IMR-90 (cell line): ENCODE data around the gene CCDC88B. TPM values are rescaled to one million over a fixed set of nuclear protein-coding genes. Genes with fewer than 3 reads are reported as not detected.

Experiments used
- ATAC-seq: fragments of 200-7000 bp; cut with Tn5 transposase; 2 replicates; pipeline ENCODE4 v1.9.1; 2020; ENCODE audit warnings: low read depth, mild to moderate bottlenecking, moderate library complexity
- BruUV-seq: library from RNA; stranded (reverse); fragments of 400-500 nt; replicated peaks from 2 replicates; lab custom pipeline; 2021; lab: Mats Ljungman, UMichigan
- CTCF ChIA-PET: fragments of 300-600 bp; formaldehyde crosslinking; extraction: SDS; loops from one replicate; lab custom pipeline; 2021; ENCODE audit warnings: antibody characterized with exemption; lab: Yijun Ruan, JAX
- POLR2A ChIA-PET: fragments of 300-600 bp; sonication (Branson Sonifier 250); formaldehyde crosslinking; loops from one replicate; lab custom pipeline; 2022; ENCODE audit warnings: antibody characterized with exemption; ENCODE audit not compliant: unreplicated experiment; lab: Charles Lee
- DNase-seq: peaks from one replicate; pipeline ENCODE4 v3.0.0; 2013
- H2AFZ ChIP-seq: replicated peaks from 2 replicates; pipeline ENCODE3; 2013; ENCODE audit warnings: low read length, mild to moderate bottlenecking; ENCODE audit not compliant: poor library complexity
- H2AK5ac ChIP-seq: 2 replicates; pipeline ENCODE4 v1.6.1; 2013; ENCODE audit warnings: low read depth, low read length, inconsistent platforms
- H2AK9ac ChIP-seq: replicated peaks from 2 replicates; pipeline ENCODE3; 2013; ENCODE audit warnings: mild to moderate bottlenecking, low read depth, low read length, moderate library complexity; ENCODE audit not compliant: poor library complexity
- H2BK120ac ChIP-seq: 2 replicates; pipeline ENCODE4 v1.6.1; 2013; ENCODE audit warnings: low read depth, low read length, inconsistent platforms
- H2BK15ac ChIP-seq: 3 replicates; pipeline ENCODE4 v1.6.1; 2013; ENCODE audit warnings: low read depth, low read length, inconsistent platforms
- H2BK20ac ChIP-seq: 2 replicates; pipeline ENCODE4 v1.6.1; 2013; ENCODE audit warnings: low read depth, mild to moderate bottlenecking, inconsistent platforms, low read length, moderate library complexity
- H2BK5ac ChIP-seq: 2 replicates; pipeline ENCODE4 v1.6.1; 2013; ENCODE audit warnings: mild to moderate bottlenecking, low read depth, low read length, inconsistent platforms; ENCODE audit not compliant: poor library complexity, severe bottlenecking
- H3K14ac ChIP-seq: replicated peaks from 2 replicates; pipeline ENCODE4 v1.6.1; 2013; ENCODE audit warnings: low read depth, low read length, inconsistent platforms
- H3K18ac ChIP-seq: 2 replicates; pipeline ENCODE4 v1.6.1; 2013; ENCODE audit warnings: low read depth, low read length, control low read depth
- H3K23ac ChIP-seq: 2 replicates; pipeline ENCODE4 v1.6.1; 2013; ENCODE audit warnings: low read depth, low read length, inconsistent platforms
- H3K27ac ChIP-seq: 2 replicates; pipeline ENCODE4 v1.5.1; 2013; ENCODE audit warnings: mild to moderate bottlenecking, control low read depth, low read length; ENCODE audit not compliant: insufficient read depth
- H3K27me3 ChIP-seq: 2 replicates; pipeline ENCODE4 v1.6.1; 2013; ENCODE audit warnings: low read length; ENCODE audit not compliant: control insufficient read depth, insufficient read depth
- H3K36me3 ChIP-seq: 2 replicates; pipeline ENCODE4 v1.6.1; 2013; ENCODE audit warnings: low read length, mixed read lengths; ENCODE audit not compliant: control insufficient read depth, insufficient read depth
- H3K4ac ChIP-seq: 2 replicates; pipeline ENCODE4 v1.6.1; 2013; ENCODE audit warnings: low read depth, low read length, inconsistent platforms
- H3K4me1 ChIP-seq: 2 replicates; pipeline ENCODE4 v1.6.1; 2013; ENCODE audit warnings: low read length, mixed read lengths; ENCODE audit not compliant: control insufficient read depth, insufficient read depth
- H3K4me2 ChIP-seq: 2 replicates; pipeline ENCODE4 v1.6.1; 2013; ENCODE audit warnings: low read depth, mild to moderate bottlenecking, control low read depth, low read length, moderate library complexity
- H3K4me3 ChIP-seq: 2 replicates; pipeline ENCODE4 v1.5.1; 2013; ENCODE audit warnings: low read depth, mild to moderate bottlenecking, control low read depth, low read length, moderate library complexity; ENCODE audit not compliant: insufficient read depth
- H3K56ac ChIP-seq: 2 replicates; pipeline ENCODE4 v1.6.1; 2013; ENCODE audit warnings: low read length, inconsistent platforms; ENCODE audit not compliant: insufficient read depth; ENCODE audit errors: extremely low read depth
- H3K79me1 ChIP-seq, 2 experiments: 2 replicates each; pipeline ENCODE4 v1.6.1; 2013; ENCODE audit warnings: low read length in 2 of 2, inconsistent platforms in 1 of 2, low read depth in 1 of 2
- H3K9ac ChIP-seq: 2 replicates; pipeline ENCODE4 v1.6.1; 2013; ENCODE audit warnings: low read depth, low read length, control low read depth
- H3K9me1 ChIP-seq: 2 replicates; pipeline ENCODE4 v1.6.1; 2013; ENCODE audit warnings: low read length, inconsistent platforms; ENCODE audit not compliant: insufficient read depth
- H3K9me3 ChIP-seq: 2 replicates; pipeline ENCODE4 v1.6.1; 2013; ENCODE audit warnings: low read length; ENCODE audit not compliant: control insufficient read depth, insufficient read depth
- H4K20me1 ChIP-seq: 2 replicates; pipeline ENCODE4 v1.6.1; 2013; ENCODE audit warnings: low read length, inconsistent platforms; ENCODE audit not compliant: insufficient read depth
- H4K5ac ChIP-seq: 2 replicates; pipeline ENCODE4 v1.6.1; 2013; ENCODE audit warnings: mild to moderate bottlenecking, low read depth, low read length, control low read depth
- H4K8ac ChIP-seq, 2 experiments: 2 replicates each; pipeline ENCODE4 v1.6.1; 2013; ENCODE audit warnings: low read depth in 2 of 2, low read length in 2 of 2, control low read depth in 1 of 2, inconsistent platforms in 1 of 2
- H4K91ac ChIP-seq: 2 replicates; pipeline ENCODE4 v1.6.1; 2013; ENCODE audit warnings: low read depth, low read length, inconsistent platforms; ENCODE audit not compliant: insufficient read depth
- BHLHE40 ChIP-seq: fragments of 150-350 bp; IDR thresholded peaks from 2 replicates; pipeline ENCODE4 v1.6.1; 2016; ENCODE audit warnings: mild to moderate bottlenecking, low read depth, low read length
- CHD1 ChIP-seq: IDR thresholded peaks from 2 replicates; pipeline ENCODE4 v1.6.1; 2012; ENCODE audit warnings: low read depth, low read length, improper control_type of control experiment
- FOS ChIP-seq: fragments of 150-350 bp; IDR thresholded peaks from 2 replicates; pipeline ENCODE4 v1.6.1; 2016; ENCODE audit warnings: low read depth, low read length
- MAFK ChIP-seq: IDR thresholded peaks from 2 replicates; pipeline ENCODE4 v1.6.1; 2012; ENCODE audit warnings: low read depth, low read length, improper control_type of control experiment
- MAZ ChIP-seq: IDR thresholded peaks from 2 replicates; pipeline ENCODE4 v1.6.1; 2012; ENCODE audit warnings: low read depth, mild to moderate bottlenecking, low read length, improper control_type of control experiment, moderate library complexity, borderline replicate concordance
- MXI1 ChIP-seq: IDR thresholded peaks from 2 replicates; pipeline ENCODE4 v1.6.1; 2012; ENCODE audit warnings: low read depth, mild to moderate bottlenecking, low read length, moderate library complexity, borderline replicate concordance
- NFE2L2 ChIP-seq: fragments of 150-350 bp; IDR thresholded peaks from 2 replicates; pipeline ENCODE4 v1.6.1; 2016; ENCODE audit warnings: low read depth, mild to moderate bottlenecking, low read length
- RAD21 ChIP-seq: IDR thresholded peaks from 2 replicates; pipeline ENCODE4 v1.6.1; 2012; ENCODE audit warnings: low read length, improper control_type of control experiment
- RCOR1 ChIP-seq: IDR thresholded peaks from 2 replicates; pipeline ENCODE4 v1.6.1; 2012; ENCODE audit warnings: mild to moderate bottlenecking, low read length, improper control_type of control experiment; ENCODE audit not compliant: insufficient replicate concordance
- RFX5 ChIP-seq: IDR thresholded peaks from 2 replicates; pipeline ENCODE4 v1.8.0; 2012; ENCODE audit warnings: low read depth, mild to moderate bottlenecking, low read length, moderate library complexity
- SMC3 ChIP-seq: fragments of 150-350 bp; IDR thresholded peaks from 2 replicates; pipeline ENCODE4 v1.6.1; 2016; ENCODE audit warnings: low read depth, mild to moderate bottlenecking, antibody characterized with exemption, low read length, moderate library complexity
- WGBS, 2 experiments: methylation state at CpG; one replicate each; pipeline versions ENCODE4 v1.1.5 to v1.1.7; 2013; ENCODE audit warnings: missing lambda C conversion rate in 2 of 2; ENCODE audit not compliant: insufficient read length in 1 of 2; ENCODE audit errors: extremely low coverage in 2 of 2; 5-methylcytosine and 5-hydroxymethylcytosine counted together
- dilution Hi-C: fragments of 300-500 bp; cut with HindIII; formaldehyde crosslinking; loops from one replicate; pipeline ENCODE4 v1.14.3; 2018; ENCODE audit warnings: low sequenced_read_pairs; ENCODE audit not compliant: unreplicated experiment
- in situ Hi-C: fragments of 300-500 bp; cut with MboI; formaldehyde crosslinking; loops from 3 replicates; pipeline ENCODE4 v1.14.3; 2019; ENCODE audit warnings: low sequenced_read_pairs, inconsistent platforms, mixed read lengths
- intact Hi-C: fragments of 100-400 bp; cut with micrococcal nuclease; formaldehyde crosslinking; loops from 2 replicates; pipeline ENCODE4 v1.10.0; 2022
- polyA plus RNA-seq, 3 experiments: library from polyadenylated mRNA; depleted of rRNA; stranded (reverse); fragments of >200 nt; gene quantifications; 2 replicates each; pipeline ENCODE4 v1.2.3, GENCODE V29; 2012; ENCODE audit warnings: low replicate concordance in 1 of 3
- total RNA-seq: library from RNA; depleted of rRNA; stranded (reverse); fragments of >200 nt; gene quantifications from 2 replicates; pipeline ENCODE4 v1.2.3, GENCODE V29; 2012
- TF ChIP-seq, protein P1 (sequence below): fragments of 150-350 bp; IDR thresholded peaks from 2 replicates; pipeline ENCODE4 v1.6.1; 2016; ENCODE audit warnings: low read depth, mild to moderate bottlenecking, low read length, moderate library complexity, borderline replicate concordance
- TF ChIP-seq, protein P2 (sequence below): conservative IDR thresholded peaks from 2 replicates; pipeline ENCODE4 v1.5.1; 2012; ENCODE audit warnings: mild to moderate bottlenecking, low read depth, low read length, improper control_type of control experiment

Gene CCDC88B
- total and polyA plus RNA-seq, 2 of the 4 experiments (the other 2 are of a cell fraction): 1.3 to 2.5 TPM

DNA sequence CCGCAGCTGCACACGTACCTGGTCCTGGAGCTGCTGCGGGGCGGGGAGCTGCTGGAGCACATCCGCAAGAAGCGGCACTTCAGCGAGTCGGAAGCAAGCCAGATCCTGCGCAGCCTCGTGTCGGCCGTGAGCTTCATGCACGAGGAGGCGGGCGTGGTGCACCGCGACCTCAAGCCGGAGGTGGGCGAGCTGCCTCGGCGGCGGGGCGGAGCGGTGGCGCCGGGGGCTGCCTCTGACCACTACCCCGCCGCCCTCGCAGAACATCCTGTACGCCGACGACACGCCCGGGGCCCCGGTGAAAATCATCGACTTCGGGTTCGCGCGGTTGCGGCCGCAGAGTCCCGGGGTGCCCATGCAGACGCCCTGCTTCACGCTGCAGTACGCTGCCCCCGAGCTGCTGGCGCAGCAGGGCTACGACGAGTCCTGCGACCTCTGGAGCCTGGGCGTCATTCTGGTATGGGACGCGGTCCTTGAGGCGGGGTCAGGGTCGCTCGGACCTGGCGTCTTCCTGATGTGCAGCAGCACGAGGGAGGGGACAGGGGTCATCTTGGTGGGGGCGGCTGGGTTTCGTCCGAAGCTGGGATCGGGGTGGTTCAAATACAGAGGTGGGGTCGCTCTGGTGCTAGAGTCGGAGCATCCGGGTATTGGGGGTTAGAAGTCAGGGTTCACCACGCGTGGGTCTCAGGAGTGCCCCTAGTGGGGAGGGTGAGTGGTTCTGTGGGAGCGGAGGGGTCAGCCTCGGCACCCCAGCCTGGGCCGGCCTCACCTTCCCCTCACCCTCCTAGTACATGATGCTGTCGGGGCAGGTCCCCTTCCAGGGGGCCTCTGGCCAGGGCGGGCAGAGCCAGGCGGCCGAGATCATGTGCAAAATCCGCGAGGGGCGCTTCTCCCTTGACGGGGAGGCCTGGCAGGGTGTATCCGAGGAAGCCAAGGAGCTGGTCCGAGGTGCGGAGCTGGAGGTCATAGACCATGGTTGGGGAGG is 29.7 kb downstream of the CCDC88B start:
- dilution Hi-C loops: no loop called here
- peaks cover 42% of the 10 kb centered on the region for H3K36me3 ChIP-seq
- DNase-seq: no peak

More for the DNA sequence above, 29.7 kb downstream of the CCDC88B start:
- Histone ChIP-seq H2BK20ac (no peak overlapping the region), H3K9ac (no peak overlapping the region), H3K18ac (no peak overlapping the region), H2AK5ac (no peak overlapping the region), H3K23ac (no peak overlapping the region), H3K56ac (no peak overlapping the region), H3K14ac (no peak overlapping the region), H3K27me3 (peaks cover 2% of the 10 kb centered on the region; the same call in 1 of the 2 replicates), H4K91ac (no peak overlapping the region), H3K4me3 (no peak overlapping the region), H3K79me1 (peaks cover 2 to 10% of the 10 kb centered on the region in 2 experiments; a peak in 2 of 4 replicates), H4K8ac (no peak overlapping the region), H3K9me1 (peaks cover 4% of the 10 kb centered on the region; the same call in 1 of the 2 replicates), H3K4ac (no peak overlapping the region), H2BK120ac (no peak overlapping the region), H3K9me3 (no peaks in the 10 kb centered on the region; the same call in 1 of the 2 replicates), H4K20me1 (no peaks in the 10 kb centered on the region), H4K5ac (no peak overlapping the region), H3K27ac (no peak overlapping the region), H3K4me1 (no peaks in the 10 kb centered on the region), H2BK5ac (no peak overlapping the region), H3K4me2 (no peak overlapping the region), H2AFZ (no peak overlapping the region), H2BK15ac (no peak overlapping the region), H2AK9ac (no peak overlapping the region)
- TF ChIP-seq RFX5 (no peak), NFE2L2 (no peak), RAD21 (no peak), RCOR1 (no peak), MXI1 (no peak), SMC3 (no peak), MAZ (no peak), CHD1 (no peak), MAFK (no peak), BHLHE40 (no peak), FOS (no peak)
- TF ChIP-seq, protein P1, sequence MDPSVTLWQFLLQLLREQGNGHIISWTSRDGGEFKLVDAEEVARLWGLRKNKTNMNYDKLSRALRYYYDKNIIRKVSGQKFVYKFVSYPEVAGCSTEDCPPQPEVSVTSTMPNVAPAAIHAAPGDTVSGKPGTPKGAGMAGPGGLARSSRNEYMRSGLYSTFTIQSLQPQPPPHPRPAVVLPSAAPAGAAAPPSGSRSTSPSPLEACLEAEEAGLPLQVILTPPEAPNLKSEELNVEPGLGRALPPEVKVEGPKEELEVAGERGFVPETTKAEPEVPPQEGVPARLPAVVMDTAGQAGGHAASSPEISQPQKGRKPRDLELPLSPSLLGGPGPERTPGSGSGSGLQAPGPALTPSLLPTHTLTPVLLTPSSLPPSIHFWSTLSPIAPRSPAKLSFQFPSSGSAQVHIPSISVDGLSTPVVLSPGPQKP: no peak
- TF ChIP-seq, protein P2, sequence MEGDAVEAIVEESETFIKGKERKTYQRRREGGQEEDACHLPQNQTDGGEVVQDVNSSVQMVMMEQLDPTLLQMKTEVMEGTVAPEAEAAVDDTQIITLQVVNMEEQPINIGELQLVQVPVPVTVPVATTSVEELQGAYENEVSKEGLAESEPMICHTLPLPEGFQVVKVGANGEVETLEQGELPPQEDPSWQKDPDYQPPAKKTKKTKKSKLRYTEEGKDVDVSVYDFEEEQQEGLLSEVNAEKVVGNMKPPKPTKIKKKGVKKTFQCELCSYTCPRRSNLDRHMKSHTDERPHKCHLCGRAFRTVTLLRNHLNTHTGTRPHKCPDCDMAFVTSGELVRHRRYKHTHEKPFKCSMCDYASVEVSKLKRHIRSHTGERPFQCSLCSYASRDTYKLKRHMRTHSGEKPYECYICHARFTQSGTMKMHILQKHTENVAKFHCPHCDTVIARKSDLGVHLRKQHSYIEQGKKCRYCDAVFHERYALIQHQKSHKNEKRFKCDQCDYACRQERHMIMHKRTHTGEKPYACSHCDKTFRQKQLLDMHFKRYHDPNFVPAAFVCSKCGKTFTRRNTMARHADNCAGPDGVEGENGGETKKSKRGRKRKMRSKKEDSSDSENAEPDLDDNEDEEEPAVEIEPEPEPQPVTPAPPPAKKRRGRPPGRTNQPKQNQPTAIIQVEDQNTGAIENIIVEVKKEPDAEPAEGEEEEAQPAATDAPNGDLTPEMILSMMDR: no peak
- in situ Hi-C loops: no loop called here
- ChIA-PET POLR2A (no interaction called here), CTCF (interaction anchor here (0.6 kb wide), 1 partner anchor 1606 kb away, joined by 4 read pairs; no protein-coding TSS in a partner anchor)
- BruUV-seq: no TSS peak
- no peak for ATAC-seq
- 82% methylated on average over 50 of the region's 82 CpGs; no CpG with 5 or more reads in 1 of the 2 experiments for WGBS, 2 experiments
- intact Hi-C loops: no loop called here
